ENCODE measurements around the gene KCNH4.

The KCNH4 gene

DNA sequence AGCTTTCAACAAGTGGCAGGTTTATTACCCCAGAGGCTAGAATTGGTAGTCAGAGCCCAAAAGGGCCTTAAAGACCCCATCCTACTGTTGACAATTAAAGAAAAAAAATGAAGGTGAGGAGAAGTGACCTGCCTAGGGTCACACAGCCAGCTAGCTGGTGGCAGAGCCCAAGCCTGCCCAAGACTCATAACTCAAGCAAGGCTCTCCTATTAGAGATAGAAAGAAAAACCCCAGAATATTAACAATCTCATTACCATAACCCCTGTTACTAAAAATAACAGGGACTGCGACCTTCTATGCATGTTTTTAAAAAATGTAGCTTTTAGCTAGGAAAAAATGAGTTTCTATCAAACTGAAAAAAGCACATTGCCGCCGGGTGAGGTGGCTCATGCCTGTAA, 44.3 kb downstream of the KCNH4 start:
- no peak for DNase-seq (ENCODE audit: low read depth)

DNA sequence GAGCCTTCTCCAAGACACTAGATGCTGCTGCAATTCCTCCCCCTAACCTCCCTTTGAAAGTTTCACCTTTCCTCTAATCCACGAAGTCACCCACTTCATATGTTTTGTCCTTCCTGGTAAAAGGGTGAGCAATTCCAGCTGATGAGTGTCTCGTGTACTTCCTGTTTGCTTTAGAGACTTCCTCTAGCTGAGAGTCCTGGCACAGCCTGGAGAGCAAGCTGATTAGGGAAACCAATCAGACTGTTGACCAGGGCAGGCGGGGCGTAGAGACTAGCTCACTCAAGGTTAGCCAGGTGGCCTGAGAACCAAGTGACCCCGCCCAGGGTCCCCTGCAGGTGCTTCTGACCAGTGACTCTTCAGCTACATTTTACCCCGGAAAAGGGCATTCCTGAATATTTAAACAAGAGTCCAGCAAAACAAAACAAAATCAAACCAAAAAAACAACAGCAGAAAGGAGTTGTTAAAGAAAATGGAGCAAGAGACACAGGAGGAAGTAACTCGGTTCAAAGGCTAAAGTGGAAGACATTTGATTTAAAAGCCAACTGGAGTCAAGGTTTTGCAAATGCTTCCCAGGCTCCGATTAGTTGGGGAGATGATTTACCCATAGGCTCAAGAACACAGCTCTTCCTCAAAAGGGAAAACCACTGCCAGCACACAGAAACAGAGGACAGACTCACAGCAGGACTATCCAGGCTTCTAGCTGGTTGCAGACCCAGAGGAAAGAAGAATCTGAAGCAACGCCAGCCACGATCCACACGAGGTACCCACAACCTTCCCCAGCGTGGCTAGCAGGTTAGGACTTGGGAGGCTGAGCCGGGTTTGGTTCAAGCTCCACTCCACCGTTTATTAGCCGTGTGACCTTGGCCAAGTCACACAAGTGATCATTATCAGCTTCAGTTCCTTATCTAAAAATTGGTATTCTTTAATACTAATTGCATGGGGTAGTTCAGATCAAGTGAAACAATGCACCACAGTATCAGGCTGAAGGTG, 45.0 kb downstream of the KCNH4 start:
- DNase-seq (ENCODE audit: low read depth): no peak

GRCh38 chr17:42135151-42135550, 45.8 kb downstream of the KCNH4 start:
- DNase-seq (ENCODE audit: low read depth): no peak

GRCh38 chr17:42133461-42134041, 47.4 kb downstream of the KCNH4 start:
- no peak for DNase-seq (ENCODE audit: low read depth)

DNA sequence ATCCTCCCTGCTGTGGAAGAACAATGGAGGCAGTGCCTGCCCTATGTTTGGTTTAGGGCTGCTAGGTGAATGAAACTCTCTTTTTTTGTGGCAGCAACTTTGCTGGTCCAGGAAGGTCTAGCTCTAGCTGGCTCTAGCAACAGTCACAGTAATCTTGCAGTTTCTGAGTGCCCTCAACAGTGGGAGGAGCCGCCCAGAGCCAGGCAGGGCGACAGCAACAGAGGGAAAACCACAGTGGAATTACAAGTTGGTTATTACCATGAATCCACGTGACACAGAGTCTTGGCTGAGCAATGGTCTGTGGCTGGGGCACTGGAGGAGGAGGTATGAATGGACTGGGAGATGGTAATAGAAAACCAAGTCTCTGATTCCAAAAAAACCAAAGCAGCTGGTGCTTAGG, 48.0 kb downstream of the KCNH4 start:
- no peak for DNase-seq (ENCODE audit: low read depth)

DNA sequence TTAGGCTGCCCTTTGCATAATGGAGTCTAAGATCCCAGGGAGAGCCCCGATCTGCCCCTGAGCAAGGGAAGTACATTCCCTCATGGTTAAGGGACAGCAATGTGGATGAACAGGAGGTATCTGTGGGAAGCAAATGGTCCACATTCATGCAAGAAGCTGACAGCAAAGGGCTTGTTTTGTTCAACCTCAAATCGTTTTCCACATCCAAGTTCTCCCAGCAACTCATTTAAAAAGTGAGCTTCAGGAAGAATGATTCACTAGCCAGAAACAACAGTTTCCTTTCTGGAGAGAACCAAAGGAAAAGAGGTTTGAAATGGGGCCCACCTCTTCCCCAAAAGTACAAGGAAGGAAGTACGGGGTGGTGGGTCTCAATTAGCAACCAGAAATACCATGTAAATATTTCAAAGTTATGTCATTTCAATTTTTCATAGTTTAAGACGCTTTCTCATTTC, 48.9 kb downstream of the KCNH4 start:
- DNase-seq (ENCODE audit: low read depth): no peak

DNA sequence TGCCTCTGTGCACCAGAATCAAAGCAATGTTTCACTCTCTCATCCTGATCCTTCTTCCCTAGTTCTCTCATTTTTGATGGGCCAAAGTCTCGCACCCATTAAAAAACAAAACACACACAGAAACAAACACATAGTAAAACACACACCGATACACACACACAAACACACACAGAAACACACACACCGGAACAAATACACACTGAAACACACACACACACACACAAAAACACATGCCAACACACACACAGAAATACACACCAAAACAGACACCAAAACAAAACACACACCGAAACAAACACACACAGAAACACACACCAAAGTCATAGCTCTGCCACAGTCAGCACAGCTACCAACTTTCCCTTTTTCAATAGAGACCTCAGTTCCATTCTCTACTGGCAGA, 49.7 kb downstream of the KCNH4 start:
- no peak for DNase-seq (ENCODE audit: low read depth)

DNA sequence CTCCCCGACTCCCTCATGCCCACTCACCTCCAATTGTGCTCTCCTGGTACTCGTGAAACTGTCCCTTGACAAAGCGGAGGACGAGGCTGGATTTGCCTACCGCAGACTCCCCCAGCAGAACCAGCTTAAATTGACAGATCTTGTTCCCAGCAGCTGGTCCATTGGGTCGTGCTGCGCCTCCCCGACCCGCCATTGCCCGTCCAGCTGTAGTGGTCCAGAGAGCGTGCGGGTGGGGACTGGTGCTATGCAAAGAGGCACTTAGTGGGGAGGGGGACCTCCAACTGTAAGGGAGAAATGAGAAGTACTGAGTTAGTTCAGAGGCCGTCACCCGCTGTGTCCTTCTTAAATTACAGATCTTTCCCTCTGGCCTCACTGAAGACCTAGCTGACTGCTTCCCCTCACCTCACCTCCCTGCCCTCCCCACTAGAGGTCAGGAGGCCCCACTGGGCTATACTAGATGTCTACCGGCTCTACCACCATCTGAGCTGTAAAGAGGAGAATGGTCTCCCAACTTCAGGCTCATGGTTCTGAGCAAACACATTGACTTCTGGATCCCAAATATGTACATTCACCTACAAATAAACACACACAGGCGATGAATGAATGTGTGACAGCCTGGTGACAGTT, 50.5 kb downstream of the KCNH4 start:
- no peak for DNase-seq (ENCODE audit: low read depth)

GRCh38 chr17:42129109-42129837, 51.7 kb downstream of the KCNH4 start:
- DNase-seq (ENCODE audit: low read depth): no peak

- DNase-seq (ENCODE audit: low read depth): no peak
Measured at GRCh38 chr17:42127414-42127813, 53.5 kb downstream of the KCNH4 start.

DNA sequence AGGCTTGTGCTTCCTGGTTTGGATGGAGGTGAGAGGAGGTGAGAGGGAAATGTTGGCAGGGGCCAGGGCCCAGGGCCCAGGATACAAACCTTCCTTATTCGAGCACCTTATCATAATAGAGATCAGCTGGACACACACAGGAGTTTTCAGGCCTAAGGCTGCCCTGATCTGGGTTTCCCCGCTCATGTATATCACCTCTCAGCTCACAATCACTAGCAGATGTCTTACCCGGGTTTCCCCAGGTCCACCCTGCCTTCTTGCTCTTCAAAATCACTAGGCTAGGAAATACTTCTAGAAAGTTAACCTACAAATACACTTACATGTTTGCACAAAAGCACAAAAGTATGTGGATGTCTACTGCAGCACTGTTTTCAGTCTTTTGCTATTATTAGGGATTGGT, 54.1 kb downstream of the KCNH4 start:
- DNase-seq (ENCODE audit: low read depth): no peak

DNA sequence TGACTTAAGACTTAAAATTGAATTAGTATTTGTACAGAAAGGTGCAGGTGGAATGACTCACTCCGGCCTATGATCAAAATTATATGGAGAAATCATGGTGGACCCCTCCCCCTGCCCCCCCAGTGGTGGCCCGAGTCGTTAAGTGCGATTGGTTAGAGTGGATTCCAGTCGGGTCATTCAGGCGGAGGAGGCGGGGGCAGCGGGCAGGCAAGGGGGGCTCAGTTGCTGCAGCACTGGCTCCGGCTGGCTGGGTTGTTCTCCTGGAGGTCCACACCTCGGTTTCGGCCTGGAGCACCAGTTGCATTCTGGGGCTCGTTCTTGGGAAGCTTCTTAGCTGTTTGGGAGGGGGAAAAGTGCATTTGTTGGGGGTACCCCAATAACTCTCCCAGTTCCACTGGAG, 55.4 kb downstream of the KCNH4 start:
- no peak for DNase-seq (ENCODE audit: low read depth)

DNA sequence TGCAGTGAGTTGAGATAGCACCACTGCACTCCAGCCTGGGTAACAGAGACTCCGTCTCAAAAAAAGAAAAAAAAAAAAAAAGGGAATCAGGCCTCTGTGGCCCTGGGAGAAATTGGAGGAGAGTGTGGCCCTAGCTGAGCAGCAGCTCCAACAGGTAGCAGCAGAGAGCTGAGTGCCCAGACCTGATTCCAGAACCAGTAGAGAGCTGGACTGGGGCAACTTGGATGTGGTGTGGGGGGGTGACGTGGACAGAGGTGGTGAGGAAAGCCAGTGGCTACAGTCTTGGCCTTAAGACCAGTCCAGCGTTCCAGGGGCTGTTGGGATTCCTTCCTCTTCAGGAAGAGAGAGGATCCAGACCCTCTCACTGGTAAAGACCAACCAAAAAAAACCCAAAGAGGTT, 56.7 kb downstream of the KCNH4 start:
- no peak for DNase-seq (ENCODE audit: low read depth)

DNA sequence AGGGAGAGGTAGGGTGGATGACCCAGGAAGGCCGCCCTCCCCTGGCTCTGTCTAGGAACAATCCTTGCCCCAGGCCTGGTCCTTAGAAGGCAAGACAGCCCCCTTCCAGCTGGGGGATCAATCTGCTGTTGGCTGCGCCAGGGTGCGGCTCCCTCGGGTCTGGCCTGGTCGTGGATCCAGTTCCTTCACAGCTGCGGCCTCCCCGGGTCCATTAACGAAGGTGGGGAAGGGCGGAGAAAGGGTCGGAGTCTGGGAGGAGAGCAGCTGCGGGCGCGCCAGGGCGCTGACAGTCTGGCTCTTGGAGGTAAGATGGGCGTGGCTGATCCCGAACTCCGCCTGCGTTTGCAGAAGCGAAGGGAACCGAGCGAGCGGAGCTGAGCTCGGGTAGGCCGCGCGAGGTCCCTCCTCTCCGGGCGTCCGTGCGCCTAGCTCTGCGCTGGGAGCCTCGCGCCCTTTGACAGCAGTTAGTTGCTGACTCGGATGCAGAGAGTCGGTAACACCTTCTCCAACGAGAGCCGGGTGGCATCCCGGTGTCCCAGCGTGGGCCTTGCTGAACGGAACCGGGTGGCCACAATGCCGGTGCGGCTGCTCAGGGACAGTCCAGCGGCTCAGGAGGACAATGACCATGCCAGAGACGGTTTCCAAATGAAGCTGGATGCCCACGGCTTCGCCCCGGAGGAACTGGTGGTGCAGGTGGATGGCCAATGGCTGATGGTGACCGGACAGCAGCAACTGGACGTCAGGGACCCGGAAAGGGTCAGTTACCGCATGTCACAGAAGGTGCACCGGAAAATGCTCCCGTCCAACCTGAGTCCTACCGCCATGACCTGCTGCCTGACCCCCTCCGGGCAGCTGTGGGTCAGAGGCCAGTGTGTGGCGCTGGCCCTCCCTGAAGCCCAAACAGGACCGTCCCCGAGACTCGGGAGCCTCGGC, 58.3 kb downstream of the KCNH4 start, which contains the start of gene HSPB9:
Gene HSPB9 (plus strand): TSS at position 434 of the 933 bp plus-strand sequence. CDS start 47 bp downstream, at position 481.
- DNase-seq (ENCODE audit: low read depth): no peak

DNA sequence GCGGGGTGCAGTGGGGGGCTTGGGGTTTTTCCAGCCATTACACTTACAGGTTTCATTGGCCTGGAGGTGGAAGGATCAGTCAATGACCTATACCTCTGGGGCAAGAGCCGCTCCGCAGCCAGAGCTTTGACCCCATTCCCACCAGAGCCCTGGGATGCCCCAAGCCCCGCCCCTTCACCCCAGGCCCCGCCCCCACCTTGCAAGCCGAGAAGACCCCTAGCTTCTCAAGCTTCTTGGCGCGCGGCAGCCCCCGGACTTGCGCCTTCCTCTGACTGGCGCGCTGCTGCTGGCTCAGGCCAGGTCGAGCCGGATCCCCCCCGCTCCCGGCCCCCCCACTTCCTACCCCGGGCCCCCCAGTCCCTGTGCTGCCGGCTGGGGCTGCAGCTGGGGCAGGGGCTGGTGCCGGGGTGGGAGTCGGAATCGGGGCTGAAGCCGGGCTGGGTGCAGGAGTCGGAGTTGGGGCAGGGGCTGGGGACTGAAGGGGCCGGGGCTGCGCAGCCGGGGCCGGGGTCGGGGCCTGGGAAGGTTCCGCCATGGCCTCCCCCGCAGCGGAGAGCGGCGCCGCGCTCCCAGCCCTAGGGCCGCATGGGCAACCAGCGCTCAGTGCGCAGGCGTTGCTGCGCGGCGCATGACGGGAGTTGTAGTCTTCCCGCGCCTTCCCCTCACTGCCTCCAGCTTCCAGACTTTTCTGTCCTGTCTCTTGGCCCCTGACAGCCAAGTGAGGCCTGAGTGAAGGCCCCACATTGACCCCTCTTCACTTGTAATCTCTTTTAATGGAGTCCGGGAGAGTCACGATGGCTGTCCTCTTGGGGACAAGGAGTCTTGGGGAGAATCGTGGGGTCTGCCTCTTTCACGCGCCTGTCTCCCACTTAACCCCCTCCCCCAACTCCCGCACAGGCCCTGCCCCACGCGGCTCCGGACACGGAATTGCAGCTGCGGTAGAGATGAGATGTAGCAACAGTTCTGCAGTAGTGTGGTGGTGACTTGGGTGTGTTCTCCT, 59.9 kb downstream of the KCNH4 start, which contains the start of gene KAT2A:
Gene KAT2A (minus strand): TSS at position 598 of the 1,000 bp plus-strand sequence. CDS start 63 bp downstream, at position 535.
- DNase-seq (ENCODE audit: low read depth): peak; percentile 66

DNA sequence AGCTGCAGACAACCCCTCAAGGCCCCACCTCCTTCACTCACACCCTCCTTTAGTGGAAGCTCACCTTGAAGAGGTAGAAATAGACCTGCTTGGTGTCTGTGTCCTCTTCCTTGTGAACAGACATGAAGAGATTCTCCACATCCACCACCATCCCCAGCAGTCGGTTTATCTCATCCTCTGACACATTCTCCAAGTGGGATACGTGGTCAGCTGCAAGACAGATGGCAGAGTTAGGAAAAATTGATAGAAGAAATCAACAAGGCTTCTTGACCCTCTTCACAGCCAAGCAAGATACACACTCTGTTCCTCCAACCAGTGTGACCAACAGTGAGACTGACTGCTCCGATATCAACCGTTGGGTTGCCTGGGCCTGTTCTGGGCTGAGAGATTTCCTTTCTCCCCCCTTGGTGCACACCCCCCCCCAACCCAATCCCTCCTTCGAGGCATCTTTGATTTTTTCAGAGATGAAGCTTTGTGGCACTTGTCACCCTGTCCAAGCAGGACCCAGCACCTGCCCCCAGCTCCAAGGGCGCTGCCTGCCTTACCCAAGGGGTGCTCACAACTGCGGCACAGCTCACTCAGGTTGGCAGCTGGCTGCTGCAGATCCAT, 60.7 kb downstream of the KCNH4 start:
- no peak for DNase-seq (ENCODE audit: low read depth)

DNA sequence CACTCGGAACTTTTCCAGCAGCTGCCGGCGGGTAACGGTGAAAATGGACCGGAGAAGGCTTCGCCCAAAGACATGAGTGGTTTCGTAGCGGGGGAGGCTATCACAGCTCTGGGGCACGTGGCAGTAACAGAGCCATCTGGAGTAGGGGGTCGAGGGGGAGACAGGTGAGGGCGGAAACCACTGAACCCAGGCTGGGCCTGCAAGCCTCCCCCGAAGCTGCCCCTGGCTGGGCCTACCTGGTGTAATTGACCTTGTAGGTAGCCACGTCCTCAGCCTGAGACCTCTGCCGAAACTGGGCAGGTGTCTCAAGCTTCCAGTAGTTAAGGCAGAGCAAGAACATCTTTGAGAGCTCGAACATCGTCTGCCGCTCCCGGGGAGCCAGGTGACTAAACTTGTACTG, 61.6 kb downstream of the KCNH4 start:
- no peak for DNase-seq (ENCODE audit: low read depth)

- DNase-seq (ENCODE audit: low read depth): no peak
Measured at GRCh38 chr17:42118545-42118944, 62.4 kb downstream of the KCNH4 start.

DNA sequence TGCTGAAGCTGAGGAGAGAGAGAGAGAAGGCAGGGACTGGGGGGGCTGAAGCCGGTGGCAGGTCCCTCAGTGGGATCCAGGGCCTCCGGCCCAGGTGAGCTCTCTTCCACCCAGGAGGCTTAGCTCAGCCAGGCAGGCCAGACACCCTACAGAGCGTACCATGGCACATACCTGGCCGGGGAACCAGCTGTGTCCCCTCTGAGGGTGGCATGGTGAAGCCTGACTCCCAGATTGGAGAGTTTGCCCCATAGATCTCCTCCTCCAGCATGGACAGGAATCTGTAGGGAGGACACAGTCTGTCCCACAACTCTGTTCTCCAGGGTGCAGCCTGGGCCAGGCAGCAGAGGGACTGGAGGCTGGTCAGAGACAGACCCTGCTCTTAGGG, 62.8 kb downstream of the KCNH4 start:
- no peak for DNase-seq (ENCODE audit: low read depth)
